Dendritic cell treated with granulocyte-macrophage colony-stimulating factor and Interleukin-4, amounts not matched to agents 40 ng/mL and 50 ng/mL, for 4 days (primary cell): ENCODE measurements around the gene ALPK3.
"Not testable (repeated sequence)": the region's sequence is repeated elsewhere in the genome, so short reads cannot be mapped to it uniquely, and the experiment has no call there.

Experiments used
- H3K27ac Mint-ChIP-seq: one replicate; pipeline ENCODE4 v1.8.0; 2022; ENCODE audit warnings: mild to moderate bottlenecking, mixed read lengths
- H3K27me3 Mint-ChIP-seq: one replicate; pipeline ENCODE4 v1.8.0; 2022; ENCODE audit warnings: mild to moderate bottlenecking, mixed read lengths
- H3K36me3 Mint-ChIP-seq: one replicate; pipeline ENCODE4 v1.8.0; 2022; ENCODE audit warnings: low read depth, mixed read lengths
- H3K4me1 Mint-ChIP-seq: one replicate; pipeline ENCODE4 v1.8.0; 2022; ENCODE audit warnings: low read depth, mixed read lengths
- H3K4me3 Mint-ChIP-seq: one replicate; pipeline ENCODE4 v1.8.0; 2022; ENCODE audit warnings: mild to moderate bottlenecking, moderate library complexity, mixed read lengths
- H3K9me3 Mint-ChIP-seq: one replicate; pipeline ENCODE4 v1.8.0; 2022; ENCODE audit warnings: mixed read lengths
- intact Hi-C: fragments of 100-400 bp; cut with micrococcal nuclease; formaldehyde crosslinking; loops from one replicate; pipeline ENCODE4 v1.15.0; 2022

The ALPK3 gene

DNA sequence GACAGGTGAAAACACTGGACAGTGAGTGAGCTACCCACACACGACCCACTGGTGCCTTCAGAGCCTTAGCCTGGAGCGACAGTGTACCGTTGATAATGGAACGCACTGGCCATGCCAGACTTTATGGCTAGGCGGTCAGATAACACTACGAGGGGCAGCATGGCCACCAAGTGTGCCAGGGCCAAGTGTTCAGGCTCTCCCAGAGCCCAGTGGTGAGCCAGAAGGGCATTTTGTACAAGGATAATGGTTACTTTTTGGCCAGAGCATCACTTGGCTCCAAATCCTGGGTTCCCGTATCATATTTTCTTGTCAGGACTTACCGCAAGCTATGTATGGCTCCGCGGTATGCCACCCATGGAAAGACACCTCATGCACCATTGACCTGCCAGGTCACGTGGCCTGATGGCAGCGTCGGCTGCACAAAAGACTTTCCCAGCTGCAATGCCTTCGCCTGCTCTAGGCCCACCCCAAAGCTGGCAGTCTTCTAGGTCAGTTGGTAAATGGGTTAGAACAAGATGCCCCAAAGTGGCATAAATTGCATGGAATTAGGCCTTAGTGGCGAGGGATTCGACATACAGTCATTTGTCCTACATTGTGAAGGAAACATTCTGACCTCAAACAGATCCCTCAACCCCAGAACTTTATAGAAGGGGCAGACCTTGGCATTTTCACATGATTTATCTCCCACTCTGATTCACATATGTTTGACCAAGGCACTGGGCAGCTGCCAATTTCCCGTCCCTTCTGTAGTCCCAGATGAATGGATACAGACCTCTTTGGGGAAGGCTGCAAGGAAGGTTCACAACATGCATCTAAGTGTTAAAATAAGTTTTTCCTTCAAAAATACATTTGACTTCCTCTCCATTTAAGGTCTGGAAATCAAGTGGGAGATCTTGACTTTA is 55.1 kb downstream of the ALPK3 start:
- no peak overlapping the region for H3K27ac Mint-ChIP-seq
- intact Hi-C loops = no loop called here
- peaks cover under 1% of the 10 kb centered on the region for H3K27me3 Mint-ChIP-seq
- H3K9me3 Mint-ChIP-seq = no peaks in the 10 kb centered on the region
- no peak overlapping the region for H3K4me3 Mint-ChIP-seq
- no peaks in the 10 kb centered on the region for H3K36me3 Mint-ChIP-seq
- peaks cover 13% of the 10 kb centered on the region for H3K4me1 Mint-ChIP-seq

DNA sequence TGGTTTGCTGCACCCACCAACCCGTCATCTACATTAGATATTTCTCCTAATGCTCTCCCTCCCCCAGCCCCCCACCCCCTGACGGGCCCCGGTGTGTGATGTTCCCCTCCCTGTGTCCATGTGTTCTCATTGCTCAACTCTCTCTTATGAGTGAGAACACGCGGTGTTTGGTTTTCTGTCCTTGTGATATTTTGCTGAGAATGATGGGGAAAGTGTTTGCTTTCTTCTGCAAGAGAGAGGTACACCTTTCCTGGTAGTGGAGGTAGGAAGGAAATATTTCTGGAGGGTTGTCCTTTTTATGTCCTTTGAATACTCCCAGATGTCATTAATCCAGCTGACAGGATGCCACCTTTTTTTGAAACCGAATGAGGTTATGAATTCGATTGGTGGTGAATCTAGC is 56.8 kb downstream of the ALPK3 start:
- peaks cover 1% of the 10 kb centered on the region for H3K27me3 Mint-ChIP-seq
- H3K9me3 Mint-ChIP-seq = no peaks in the 10 kb centered on the region
- no peak overlapping the region for H3K27ac Mint-ChIP-seq
- peaks cover 13% of the 10 kb centered on the region for H3K4me1 Mint-ChIP-seq
- H3K4me3 Mint-ChIP-seq = no peak overlapping the region
- H3K36me3 Mint-ChIP-seq = no peaks in the 10 kb centered on the region
- intact Hi-C loops = no loop called here

DNA sequence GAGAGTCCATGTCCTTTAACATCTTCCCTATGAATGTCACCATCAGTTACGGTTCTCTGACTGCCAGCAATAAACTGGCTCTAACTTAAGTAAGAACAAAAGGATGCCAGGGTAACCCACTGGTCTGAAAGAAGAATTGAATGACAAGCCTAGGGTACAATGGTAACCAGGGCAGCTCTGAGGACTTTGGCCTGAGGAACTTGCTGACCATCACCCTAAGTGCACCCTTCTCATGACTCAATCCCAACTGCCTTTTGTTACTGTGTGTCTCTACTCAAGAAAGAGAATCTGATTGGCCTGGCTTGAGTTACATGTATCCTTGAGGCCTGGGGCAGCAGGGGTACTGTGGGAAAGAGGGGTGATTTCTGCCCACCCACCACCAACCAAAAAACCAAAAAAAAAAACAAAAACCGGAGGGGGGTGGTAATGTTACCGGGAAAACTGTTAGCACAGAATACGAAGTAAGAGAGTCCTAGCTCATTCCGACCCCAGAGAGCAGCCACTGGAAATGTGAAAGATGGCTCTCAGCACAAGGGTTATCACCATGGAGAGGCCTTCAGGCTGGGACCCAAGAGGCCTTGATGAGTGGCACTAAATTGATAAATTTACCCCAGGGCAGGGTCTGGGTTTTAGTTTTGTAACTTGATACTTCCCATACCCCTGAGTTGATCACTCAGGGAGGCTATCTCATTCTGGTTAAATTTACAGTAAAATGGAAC is 58.0 kb downstream of the ALPK3 start:
- Mint-ChIP-seq H3K27me3 (peaks cover 1% of the 10 kb centered on the region), H3K27ac (no peak overlapping the region), H3K4me1 (peaks cover 2% of the 10 kb centered on the region), H3K4me3 (no peak overlapping the region), H3K9me3 (no peaks in the 10 kb centered on the region), H3K36me3 (no peaks in the 10 kb centered on the region)
- intact Hi-C loops = loop anchor here (5.0 kb wide), 1 partner anchor 218 kb away; the partner anchor contains the start of gene NMB

DNA sequence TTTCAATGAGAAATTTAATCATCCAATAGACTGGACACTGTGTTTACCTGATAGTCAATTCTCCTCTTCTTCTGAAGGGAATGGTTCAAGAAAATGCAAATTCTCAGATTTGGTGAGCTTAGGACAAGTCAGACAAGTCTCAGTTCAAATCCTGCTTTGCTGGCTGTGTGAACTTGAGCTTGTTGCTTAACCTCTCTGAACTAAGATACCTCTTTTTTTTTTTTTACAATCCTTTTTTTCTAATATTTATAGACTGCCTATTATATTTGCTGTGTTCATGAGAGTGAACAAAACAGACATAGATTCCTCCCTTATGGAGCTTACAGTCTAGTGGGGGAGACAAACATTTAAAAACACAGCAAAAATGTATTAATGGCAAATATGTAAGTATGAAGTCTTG is 59.1 kb downstream of the ALPK3 start:
- Mint-ChIP-seq H3K27ac (no peak overlapping the region), H3K36me3 (no peaks in the 10 kb centered on the region), H3K9me3 (no peaks in the 10 kb centered on the region), H3K27me3 (peaks cover 1% of the 10 kb centered on the region), H3K4me1 (no peaks in the 10 kb centered on the region), H3K4me3 (no peak overlapping the region)
- intact Hi-C loops = loop anchor here (5.0 kb wide), 1 partner anchor 219 kb away; the partner anchor contains the start of gene NMB

DNA sequence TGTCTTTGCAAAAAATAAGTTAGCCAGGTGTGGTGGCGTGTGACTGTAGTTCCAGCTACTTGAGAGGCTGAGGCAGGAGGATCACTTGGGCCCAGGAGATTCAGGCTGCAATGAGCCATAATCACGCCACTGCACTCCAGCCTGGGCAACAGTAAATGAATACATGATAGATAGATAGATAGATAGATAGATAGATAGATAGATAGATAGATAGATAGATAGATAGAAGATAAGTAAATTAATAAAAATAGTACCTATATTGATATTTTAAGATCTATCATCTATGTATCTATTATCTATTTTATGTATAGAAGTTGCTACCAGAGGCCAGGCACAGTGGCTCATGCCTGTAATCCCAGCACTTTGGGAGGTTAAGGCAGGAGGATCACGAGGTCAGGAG is 60.5 kb downstream of the ALPK3 start:
- H3K4me3 Mint-ChIP-seq, H3K27me3 Mint-ChIP-seq, H3K9me3 Mint-ChIP-seq, H3K27ac Mint-ChIP-seq, H3K36me3 Mint-ChIP-seq, H3K4me1 Mint-ChIP-seq: not testable (repeated sequence)
- intact Hi-C loops = loop anchor here (1.0 to 5.0 kb wide), 2 partner anchors 220 to 289 kb away; partner anchors contain the start of gene NMB

DNA sequence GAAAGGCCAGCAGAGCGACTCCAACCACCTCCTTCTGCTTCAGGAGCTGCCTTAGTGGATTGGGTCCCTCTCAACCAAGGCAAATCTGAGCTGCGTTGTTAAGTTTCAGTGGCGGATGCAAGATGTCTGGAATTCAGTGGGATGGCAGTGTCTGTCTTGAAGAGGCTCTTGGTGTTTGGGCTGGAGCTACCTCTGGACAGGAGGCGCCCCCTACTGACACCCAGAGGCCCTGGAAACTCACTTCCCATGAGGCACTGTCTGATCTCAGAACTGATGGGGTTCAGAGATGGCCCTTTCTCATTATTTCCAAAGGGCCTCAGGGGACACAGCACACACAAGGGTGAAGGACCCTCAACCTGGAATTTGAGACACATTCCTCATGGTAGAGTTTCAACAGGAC is 61.3 kb downstream of the ALPK3 start:
- Mint-ChIP-seq H3K36me3 (no peaks in the 10 kb centered on the region), H3K4me1 (no peaks in the 10 kb centered on the region), H3K9me3 (no peaks in the 10 kb centered on the region), H3K4me3 (no peak overlapping the region), H3K27me3 (peaks cover 1% of the 10 kb centered on the region), H3K27ac (no peak overlapping the region)
- intact Hi-C loops = loop anchor here (1.0 to 5.0 kb wide), 2 partner anchors 221 to 290 kb away; partner anchors contain the start of gene NMB

DNA sequence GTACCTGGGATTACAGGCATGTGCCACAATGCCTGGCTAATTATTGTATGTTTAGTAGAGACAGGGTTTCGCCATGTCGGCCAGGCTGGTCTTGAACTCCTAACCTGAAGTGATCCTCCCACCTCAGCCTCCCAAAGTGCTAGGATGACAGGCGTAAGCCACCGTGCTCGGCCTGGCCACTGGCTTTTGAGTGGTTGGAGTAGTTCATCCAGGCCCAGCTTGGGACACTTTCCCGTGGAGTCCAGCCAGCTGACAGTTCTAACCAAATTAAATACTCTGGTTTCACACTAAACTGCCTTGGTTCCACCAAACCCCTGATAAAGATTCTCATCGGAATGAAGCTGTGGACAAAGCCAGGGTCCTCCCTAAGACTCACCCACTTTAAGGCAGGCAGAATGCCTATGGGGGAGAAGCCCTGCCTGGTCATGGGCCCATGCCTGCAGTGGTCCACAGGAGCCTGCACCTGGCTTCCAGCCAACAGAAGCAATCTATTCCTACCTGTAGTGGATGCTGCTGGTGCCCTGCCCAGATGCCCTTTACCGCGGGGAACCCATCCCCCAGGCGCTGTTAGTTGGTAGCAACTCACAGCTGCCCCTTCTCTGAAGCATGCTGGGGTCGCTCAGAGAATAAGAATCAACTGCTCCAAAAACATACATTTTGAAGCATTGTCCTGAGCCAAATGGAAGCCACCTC is 62.1 kb downstream of the ALPK3 start:
- intact Hi-C loops = loop anchor here (5.0 kb wide), 1 partner anchor 222 kb away; the partner anchor contains the start of gene NMB
- Mint-ChIP-seq H3K36me3 (no peaks in the 10 kb centered on the region), H3K9me3 (no peaks in the 10 kb centered on the region), H3K27ac (no peak overlapping the region), H3K4me1 (no peaks in the 10 kb centered on the region), H3K27me3 (peaks cover 1% of the 10 kb centered on the region), H3K4me3 (no peak overlapping the region)

DNA sequence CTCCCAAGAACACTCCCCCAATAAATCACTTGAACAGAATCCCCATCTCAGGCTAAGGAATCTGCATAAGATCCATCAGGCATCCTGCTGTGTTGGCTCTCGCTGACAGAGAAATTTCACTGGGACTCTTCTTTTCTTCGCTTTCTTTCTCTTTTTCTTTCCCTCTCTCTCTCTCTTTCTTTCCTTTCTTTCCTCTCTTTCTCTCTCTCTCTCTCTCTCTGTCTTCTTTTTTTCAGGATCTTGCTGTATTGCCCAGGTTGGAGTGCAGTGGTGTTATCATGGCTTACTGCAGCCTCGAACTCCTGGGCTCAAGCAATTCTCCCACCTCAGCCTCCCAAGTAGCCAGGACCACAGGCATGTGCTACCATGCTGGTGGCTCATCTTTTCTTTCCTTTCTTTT is 62.9 kb downstream of the ALPK3 start:
- no peaks in the 10 kb centered on the region for H3K4me1 Mint-ChIP-seq
- H3K36me3 Mint-ChIP-seq = no peaks in the 10 kb centered on the region
- H3K27ac Mint-ChIP-seq = no peak overlapping the region
- no peaks in the 10 kb centered on the region for H3K9me3 Mint-ChIP-seq
- H3K27me3 Mint-ChIP-seq = peaks cover 1% of the 10 kb centered on the region
- no peak overlapping the region for H3K4me3 Mint-ChIP-seq
- intact Hi-C loops = no loop called here

DNA sequence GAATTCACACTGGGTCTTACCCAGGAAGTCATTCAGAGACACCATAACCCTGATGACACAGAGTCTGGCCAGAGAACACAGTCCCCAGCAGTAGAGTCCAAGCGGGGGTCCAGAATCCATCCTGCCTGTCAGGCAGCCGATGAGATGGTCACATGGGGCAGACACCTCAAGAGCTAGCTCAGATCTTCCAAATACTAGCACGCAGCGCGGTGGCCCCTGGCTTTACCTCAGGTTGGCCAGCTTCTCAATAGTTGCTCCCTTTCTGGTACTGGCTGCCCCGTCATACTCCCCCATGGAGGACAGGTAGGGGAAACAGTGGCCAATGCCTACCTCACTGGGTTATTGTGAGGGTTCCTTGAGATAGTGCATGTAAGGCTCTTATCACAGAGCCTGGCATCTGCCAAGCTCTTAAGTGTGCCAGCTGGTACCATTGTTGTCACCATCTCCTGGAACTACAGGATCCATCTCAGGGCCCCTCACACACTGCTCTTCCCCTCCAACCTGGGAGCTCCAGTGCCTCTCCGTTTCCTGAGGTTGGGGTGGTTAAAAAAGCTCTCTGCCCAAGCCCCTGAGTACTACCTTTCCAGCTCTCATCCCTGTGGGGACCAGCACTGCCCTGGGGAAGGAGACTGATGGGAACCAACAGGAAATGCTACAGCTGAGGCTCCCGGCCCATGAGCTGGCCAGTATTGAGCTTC is 63.8 kb downstream of the ALPK3 start:
- H3K27ac Mint-ChIP-seq = no peak overlapping the region
- no peak overlapping the region for H3K4me3 Mint-ChIP-seq
- no peaks in the 10 kb centered on the region for H3K4me1 Mint-ChIP-seq
- H3K27me3 Mint-ChIP-seq = peaks cover 1% of the 10 kb centered on the region
- no peaks in the 10 kb centered on the region for H3K9me3 Mint-ChIP-seq
- no peaks in the 10 kb centered on the region for H3K36me3 Mint-ChIP-seq
- intact Hi-C loops = no loop called here

DNA sequence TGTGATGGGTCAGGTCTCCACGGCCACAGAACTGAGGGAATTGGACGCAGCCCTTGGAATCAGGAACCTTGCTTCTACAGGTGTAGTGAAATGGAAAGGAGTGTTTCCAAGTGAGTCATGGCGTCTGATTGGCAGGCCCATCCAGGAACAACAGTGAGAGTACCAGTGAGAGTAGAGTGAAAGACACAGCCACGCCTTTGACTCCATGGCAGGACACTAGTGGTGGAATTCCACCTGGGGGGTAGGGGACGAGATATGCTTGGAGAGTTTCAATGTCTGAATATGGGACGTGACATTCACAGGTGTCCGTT is 64.3 kb downstream of the ALPK3 start:
- Mint-ChIP-seq H3K36me3 (no peaks in the 10 kb centered on the region), H3K27ac (no peak overlapping the region), H3K4me1 (no peaks in the 10 kb centered on the region), H3K4me3 (no peak overlapping the region), H3K9me3 (no peaks in the 10 kb centered on the region), H3K27me3 (peaks cover 1% of the 10 kb centered on the region)
- intact Hi-C loops = no loop called here

DNA sequence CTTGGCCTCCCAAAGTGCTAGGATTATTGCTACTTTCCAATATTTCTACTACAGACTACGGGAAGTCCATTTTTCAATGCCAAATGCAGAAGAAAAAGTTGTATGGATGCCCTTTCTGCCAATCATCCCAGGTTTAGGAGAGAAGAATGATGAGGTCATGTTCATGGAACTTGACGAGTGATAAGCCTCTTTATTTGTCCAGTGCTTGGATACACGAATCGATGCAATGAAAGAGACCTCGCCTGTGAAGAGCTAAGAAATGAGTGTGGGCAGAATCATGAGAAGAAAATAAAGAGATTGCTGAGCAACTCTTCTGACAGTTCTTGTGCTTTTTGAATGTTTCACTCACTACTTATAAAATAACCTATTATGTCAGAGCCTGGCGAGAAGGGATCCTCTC is 66.3 kb downstream of the ALPK3 start:
- H3K4me1 Mint-ChIP-seq = peaks cover 4% of the 10 kb centered on the region
- no peaks in the 10 kb centered on the region for H3K9me3 Mint-ChIP-seq
- H3K27ac Mint-ChIP-seq = no peak overlapping the region
- H3K4me3 Mint-ChIP-seq = no peak overlapping the region
- intact Hi-C loops = no loop called here
- H3K36me3 Mint-ChIP-seq = no peaks in the 10 kb centered on the region
- no peaks in the 10 kb centered on the region for H3K27me3 Mint-ChIP-seq

DNA sequence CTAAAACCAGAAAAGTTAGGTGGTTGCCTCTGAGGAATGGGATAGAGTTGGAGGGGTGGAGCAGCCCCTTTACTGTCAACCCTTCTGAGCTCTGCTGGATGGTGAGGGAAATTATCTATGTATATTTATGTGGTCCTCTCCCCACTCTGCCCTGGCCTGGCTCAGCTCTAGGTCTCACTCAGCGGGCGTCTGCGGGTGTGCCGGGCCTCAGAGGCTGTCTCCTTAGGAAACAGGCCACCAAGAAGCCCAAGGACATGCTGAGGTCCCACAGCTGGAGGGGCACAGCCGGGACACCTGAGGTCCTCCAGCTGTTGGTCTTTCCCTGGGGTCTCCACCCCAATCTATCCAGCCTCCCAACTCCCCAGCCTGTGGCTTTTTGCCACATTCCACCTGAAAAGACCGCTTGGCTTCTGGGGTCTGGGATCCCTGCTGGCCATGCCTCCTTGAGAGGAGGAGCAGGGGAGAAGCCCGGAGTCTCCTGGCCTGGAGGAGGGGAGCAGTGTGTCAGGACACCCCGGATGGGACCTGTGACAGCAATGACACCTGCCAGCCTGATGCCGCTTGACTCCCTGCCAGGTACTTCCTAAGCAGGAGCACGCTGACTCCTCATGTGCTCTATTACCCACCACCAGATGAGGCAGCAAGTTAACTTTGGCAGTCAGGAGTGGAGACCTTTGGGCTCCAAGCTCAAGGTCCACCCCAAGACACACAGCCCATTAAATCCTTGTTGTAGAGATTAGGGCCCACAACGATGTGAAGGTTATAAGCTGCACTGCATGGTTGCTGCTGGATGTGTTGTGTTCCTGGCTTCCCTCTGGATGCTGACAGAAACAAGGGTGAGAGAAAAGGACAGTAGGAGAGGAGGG is 67.0 kb downstream of the ALPK3 start, which contains the start of gene SLC28A1:
Gene SLC28A1 (plus strand): TSS at position 747 of the 866 bp plus-strand sequence. CDS start 3,099 bp downstream, outside the sequence.
- Mint-ChIP-seq H3K27ac (no peak within 1 kb of the TSS), H3K4me1 (peaks cover 4% of the 10 kb centered on the region)

DNA sequence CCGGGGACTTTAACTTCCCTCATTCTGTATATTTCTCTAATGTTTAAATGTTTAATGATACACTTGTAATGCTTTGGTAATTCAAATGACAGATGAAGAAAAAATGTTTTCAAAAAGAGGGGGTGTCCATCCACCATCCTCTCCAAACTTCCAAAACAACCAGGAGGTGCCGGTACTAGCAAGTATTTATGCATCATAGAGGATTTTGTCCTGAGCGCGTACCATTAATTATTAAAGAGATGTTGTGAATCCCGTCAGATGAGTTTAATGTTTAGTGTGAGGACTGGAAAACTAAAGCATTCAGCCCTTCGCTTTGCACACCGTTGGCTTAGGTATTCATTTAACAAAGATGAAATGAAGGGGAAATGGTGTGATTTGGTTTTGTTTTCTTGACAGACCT is 68.6 kb downstream of the ALPK3 start:
- no peaks in the 10 kb centered on the region for H3K9me3 Mint-ChIP-seq
- H3K27me3 Mint-ChIP-seq = no peaks in the 10 kb centered on the region
- peaks cover 9% of the 10 kb centered on the region for H3K4me1 Mint-ChIP-seq
- intact Hi-C loops = no loop called here
- H3K4me3 Mint-ChIP-seq = no peak overlapping the region
- no peak overlapping the region for H3K27ac Mint-ChIP-seq
- H3K36me3 Mint-ChIP-seq = no peaks in the 10 kb centered on the region

More for the DNA sequence above, 67.0 kb downstream of the ALPK3 start, which contains the start of gene SLC28A1:
- Mint-ChIP-seq H3K27me3 (no peaks in the 10 kb centered on the region), H3K9me3 (no peaks in the 10 kb centered on the region), H3K4me3 (no peak within 1 kb of the TSS), H3K36me3 (no peaks in the 10 kb centered on the region)
- intact Hi-C loops = no loop called here
